ENCODE results near the gene DMWD. TPM values are rescaled to one million over a fixed set of nuclear protein-coding genes. Genes with fewer than 3 reads are reported as not detected.

Gene DMWD
- polyA plus RNA-seq, 1 of the 3 experiments (the other 2 are of a cell fraction), result 40.6 TPM

GRCh38 chr19:45825263-45825605 lies 32.6 kb upstream of the DMWD start (continued):
- TF ChIP-seq REST (IDR thresholded peaks at IDR 0.05; ENCODE audit: low read depth, low read length), result no peak

GRCh38 chr19:45824531-45825262 lies 32.1 kb upstream of the DMWD start:
- H3F3A ChIP-seq (replicated peaks; ENCODE audit: insufficient read depth), result no peaks in the 10 kb centered on the region
- no peak overlapping the region for H3K4me2 ChIP-seq
- H4K20me1 ChIP-seq (ENCODE audit: insufficient read depth), result no peaks in the 10 kb centered on the region
- peaks cover 0 to 17% of the 10 kb centered on the region in 2 experiments; a peak in 1 of 4 replicates for H3K4me1 ChIP-seq (ENCODE audit: control insufficient read depth in 1 of 2, insufficient read depth in 2 of 2, low read depth in 1 of 2, low read length in 1 of 2)
- no peak for DNase-seq
- no peaks in the 10 kb centered on the region for H3K9me3 ChIP-seq
- no peaks in the 10 kb centered on the region for H3K79me2 ChIP-seq (ENCODE audit: insufficient read depth)
- 93% methylated on average over 17 of the region's 26 CpGs for WGBS (ENCODE audit: low lambda C conversion rate)
- TF ChIP-seq RCOR1 (IDR thresholded peaks at IDR 0.05; ENCODE audit: low read length) (no peak), USF2 (IDR thresholded peaks at IDR 0.05; ENCODE audit: borderline replicate concordance, low read depth, low read length) (no peak), RXRA (IDR thresholded peaks at IDR 0.05; ENCODE audit: borderline replicate concordance, low read depth) (no peak), SMC3 (IDR thresholded peaks at IDR 0.05; ENCODE audit: low read depth, low read length) (no peak), SIN3A (IDR thresholded peaks at IDR 0.05; ENCODE audit: borderline replicate concordance, low read depth, low read length) (no peak), YY1 (IDR thresholded peaks at IDR 0.05; ENCODE audit: low read depth) (no peak), ELF1 (IDR thresholded peaks at IDR 0.05) (no peak), USF1 (IDR thresholded peaks at IDR 0.05; ENCODE audit: borderline replicate concordance, low read depth) (no peak)
- no peak overlapping the region for H3K9ac ChIP-seq
- CTCF ChIA-PET, result interaction anchor here (1.5 to 10.9 kb wide), 4 partner anchors 9 to 85 kb away, joined by 3 to 137 read pairs (median 8); partner anchors contain the start of gene RSPH6A
- H3K9me2 ChIP-seq, result no peaks in the 10 kb centered on the region
- peaks cover 7 to 76% of the 10 kb centered on the region in 2 experiments for H3K36me3 ChIP-seq (replicated peaks in 1 of 2; ENCODE audit: control insufficient read depth in 1 of 2, insufficient read depth in 2 of 2, low read length in 1 of 2)
- POLR2A ChIA-PET, result no interaction called here
- no peaks in the 10 kb centered on the region for H3K27me3 ChIP-seq (ENCODE audit: insufficient read depth)
- H2AFZ ChIP-seq (ENCODE audit: low read depth), result no peak overlapping the region
- H3K27ac ChIP-seq (ENCODE audit: low read depth in 2 of 2, low read length in 1 of 2), result no peak overlapping the region; a peak in 1 of 4 replicates
- no peak overlapping the region for H3K4me3 ChIP-seq (ENCODE audit: low read depth in 2 of 2, low read length in 1 of 2)

All from SK-N-SH (cell line).